AG04449 (cell line): ENCODE measurements around the gene FNDC3B.

ENCODE experiments used
- CTCF ChIA-PET: fragments of 350-600 bp; formaldehyde crosslinking; extraction: SDS; loops from one replicate; lab custom pipeline; 2021; ENCODE audit warnings: antibody characterized with exemption; lab: Yijun Ruan, JAX
- POLR2A ChIA-PET: fragments of 400-600, 350-600 bp; formaldehyde crosslinking; extraction: SDS; loops from one replicate; lab custom pipeline; 2020; ENCODE audit warnings: antibody characterized with exemption, inconsistent platforms; lab: Yijun Ruan, JAX
- DNase-seq: peaks from one replicate; pipeline ENCODE4 v3.0.0-alpha.2; 2010; ENCODE audit warnings: low read depth, low spot score
- H3K4me3 ChIP-seq: 2 replicates; pipeline ENCODE4 v1.5.1; 2011; ENCODE audit warnings: low read depth, mild to moderate bottlenecking, control low read depth, low read length
- TF ChIP-seq, protein P1 (sequence below): IDR thresholded peaks from one replicate; pipeline ENCODE4 v1.5.1; 2011; ENCODE audit warnings: mild to moderate bottlenecking, moderate library complexity, low read length, control low read depth, inconsistent platforms; ENCODE audit not compliant: insufficient read depth; ENCODE audit errors: missing control alignments

The FNDC3B gene

DNA sequence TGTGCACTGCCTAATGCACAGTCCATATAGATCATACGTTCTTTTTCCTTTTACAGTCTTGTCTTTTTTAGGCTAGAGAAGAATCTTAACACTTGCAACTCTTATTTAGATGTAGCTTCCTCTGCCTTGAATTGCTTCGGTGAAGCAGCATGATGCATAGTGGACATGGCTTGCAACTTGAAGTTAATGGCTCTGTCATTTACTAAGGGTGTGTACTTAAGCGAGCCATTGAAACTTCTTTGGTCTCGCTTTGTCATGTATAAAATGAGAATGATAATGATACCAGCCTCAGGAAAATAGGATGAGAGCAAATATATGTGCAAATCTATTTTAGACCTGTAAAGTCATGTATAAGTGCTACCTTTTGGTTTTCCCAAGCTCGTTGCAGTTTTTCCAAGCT, 261.5 kb downstream of the FNDC3B start:
- ChIA-PET CTCF (interaction anchor here (1.1 kb wide), 1 partner anchor 213 kb away, joined by 3 read pairs; no protein-coding TSS in a partner anchor), POLR2A (no interaction called here)
- no peak for DNase-seq
- TF ChIP-seq, protein P1, sequence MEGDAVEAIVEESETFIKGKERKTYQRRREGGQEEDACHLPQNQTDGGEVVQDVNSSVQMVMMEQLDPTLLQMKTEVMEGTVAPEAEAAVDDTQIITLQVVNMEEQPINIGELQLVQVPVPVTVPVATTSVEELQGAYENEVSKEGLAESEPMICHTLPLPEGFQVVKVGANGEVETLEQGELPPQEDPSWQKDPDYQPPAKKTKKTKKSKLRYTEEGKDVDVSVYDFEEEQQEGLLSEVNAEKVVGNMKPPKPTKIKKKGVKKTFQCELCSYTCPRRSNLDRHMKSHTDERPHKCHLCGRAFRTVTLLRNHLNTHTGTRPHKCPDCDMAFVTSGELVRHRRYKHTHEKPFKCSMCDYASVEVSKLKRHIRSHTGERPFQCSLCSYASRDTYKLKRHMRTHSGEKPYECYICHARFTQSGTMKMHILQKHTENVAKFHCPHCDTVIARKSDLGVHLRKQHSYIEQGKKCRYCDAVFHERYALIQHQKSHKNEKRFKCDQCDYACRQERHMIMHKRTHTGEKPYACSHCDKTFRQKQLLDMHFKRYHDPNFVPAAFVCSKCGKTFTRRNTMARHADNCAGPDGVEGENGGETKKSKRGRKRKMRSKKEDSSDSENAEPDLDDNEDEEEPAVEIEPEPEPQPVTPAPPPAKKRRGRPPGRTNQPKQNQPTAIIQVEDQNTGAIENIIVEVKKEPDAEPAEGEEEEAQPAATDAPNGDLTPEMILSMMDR, result no peak
- no peak overlapping the region for H3K4me3 ChIP-seq

DNA sequence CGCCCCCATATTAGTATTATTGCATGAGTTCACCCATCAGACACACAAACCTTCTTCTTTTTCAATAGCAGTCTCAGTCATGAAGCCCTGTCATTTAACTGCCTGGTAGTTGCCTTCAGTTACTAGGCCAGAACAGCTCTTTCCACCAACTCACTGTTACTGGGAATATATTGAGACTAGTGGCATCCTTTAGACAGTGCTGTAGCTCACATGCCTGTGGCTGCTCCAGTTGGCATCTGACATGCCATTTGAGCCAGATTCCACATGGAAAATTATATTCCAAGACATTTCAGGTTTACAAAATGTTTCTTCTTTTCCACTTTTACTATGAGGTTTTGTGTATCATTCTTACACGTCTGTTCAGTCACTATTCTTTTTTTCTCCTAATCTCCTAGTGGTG, 262.8 kb downstream of the FNDC3B start:
- ChIA-PET POLR2A (no interaction called here), CTCF (no interaction called here)
- no peak overlapping the region for H3K4me3 ChIP-seq
- TF ChIP-seq, protein P1, result no peak
- DNase-seq, result no peak

DNA sequence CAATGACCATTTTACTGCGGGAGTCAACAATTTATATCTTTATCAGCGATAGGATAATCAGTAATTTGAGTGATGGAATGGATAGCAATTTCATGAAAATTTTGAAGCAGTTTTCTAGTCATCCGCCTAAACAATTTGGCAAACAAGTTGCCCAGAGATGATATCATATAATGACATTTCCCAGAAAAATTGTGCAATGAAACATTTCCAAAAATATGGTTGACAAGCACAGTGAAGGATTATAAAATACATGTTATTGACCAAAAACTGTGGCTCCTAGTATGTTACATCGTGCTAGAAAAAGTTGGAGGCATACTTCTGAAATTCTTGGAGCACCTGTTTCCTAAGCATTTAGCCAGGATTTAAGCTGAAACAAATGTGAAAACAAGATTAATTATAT, 263.8 kb downstream of the FNDC3B start:
- POLR2A ChIA-PET, result no interaction called here
- CTCF ChIA-PET, result no interaction called here
- no peak overlapping the region for H3K4me3 ChIP-seq
- no peak for DNase-seq
- TF ChIP-seq, protein P1, result no peak

DNA sequence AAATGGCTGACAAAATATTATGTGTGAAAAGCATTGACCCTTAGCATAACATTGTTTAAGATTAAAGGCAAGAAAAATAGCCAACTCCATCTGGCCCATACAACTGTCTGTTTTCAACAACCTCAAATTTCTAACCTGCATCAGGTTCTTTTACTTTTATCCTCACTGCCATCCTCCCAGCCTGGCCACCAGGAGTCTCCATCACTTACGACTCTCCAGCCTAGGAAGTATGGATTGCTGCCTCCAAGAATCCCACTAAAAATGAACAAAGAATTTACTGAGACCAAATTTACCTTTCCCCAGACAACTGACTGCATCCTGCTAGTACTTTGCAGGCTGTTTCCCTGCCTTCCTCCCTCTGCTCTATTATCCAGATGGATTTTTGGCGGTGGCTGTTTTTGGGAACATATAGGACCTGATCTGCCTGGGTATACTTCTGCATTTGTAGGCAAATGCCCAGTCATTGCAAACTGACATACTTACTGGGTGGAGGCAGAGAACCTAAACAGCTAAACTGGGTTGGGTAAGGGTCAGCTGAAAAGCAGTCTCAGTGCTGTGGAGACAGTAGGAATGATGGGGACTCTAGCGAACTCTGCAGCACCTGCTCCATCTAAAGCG, 264.7 kb downstream of the FNDC3B start:
- H3K4me3 ChIP-seq, result no peak overlapping the region
- no peak for DNase-seq
- POLR2A ChIA-PET, result no interaction called here
- TF ChIP-seq, protein P1, result peak; percentile 25
- CTCF ChIA-PET, result interaction anchor here (0.8 kb wide), 1 partner anchor 16 kb away, joined by 3 read pairs; no protein-coding TSS in a partner anchor

DNA sequence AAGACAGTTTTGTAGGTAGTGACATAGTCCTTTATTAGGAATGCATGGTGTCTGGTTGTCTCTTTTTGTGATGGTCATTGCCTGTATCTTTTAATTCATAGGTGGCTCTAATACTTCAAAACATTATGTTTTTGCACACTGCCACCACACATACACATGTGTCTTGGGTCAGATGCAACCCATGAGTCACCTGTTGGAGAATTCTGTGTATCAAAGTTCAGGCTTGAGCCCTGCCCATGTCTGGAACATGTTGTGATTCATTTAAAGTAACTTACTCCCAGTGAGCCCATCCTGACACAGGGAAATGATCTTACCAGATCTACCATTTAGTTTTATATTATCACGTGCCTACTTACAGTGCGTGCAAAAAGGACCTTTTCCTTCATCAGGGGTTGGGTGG, 266.2 kb downstream of the FNDC3B start:
- CTCF ChIA-PET, result no interaction called here
- TF ChIP-seq, protein P1, result no peak
- POLR2A ChIA-PET, result no interaction called here
- H3K4me3 ChIP-seq, result no peak overlapping the region
- DNase-seq, result no peak

DNA sequence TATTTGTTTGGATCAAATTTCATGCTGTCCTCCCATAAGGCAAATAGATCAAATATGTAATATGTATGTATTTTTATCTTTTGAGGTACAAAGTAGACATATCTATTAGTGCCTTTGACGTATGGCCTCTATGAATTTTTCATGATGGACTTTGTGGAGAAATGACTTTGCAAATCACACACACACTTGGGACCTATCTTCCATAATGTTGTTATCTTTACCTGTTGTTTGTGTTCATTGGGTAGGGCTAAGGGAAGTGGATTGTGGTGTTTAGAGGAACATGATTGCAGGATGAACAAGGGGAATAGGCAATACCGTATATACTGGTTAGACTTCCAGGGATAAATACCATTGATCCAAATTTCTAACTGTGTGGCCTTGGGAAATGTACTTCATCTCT, 266.6 kb downstream of the FNDC3B start:
- TF ChIP-seq, protein P1, result no peak
- no peak overlapping the region for H3K4me3 ChIP-seq
- CTCF ChIA-PET, result interaction anchor here (0.9 kb wide), 1 partner anchor 359 kb away, joined by 3 read pairs; no protein-coding TSS in a partner anchor
- DNase-seq, result no peak
- POLR2A ChIA-PET, result no interaction called here
